Heart right ventricle (tissue), 16 donors: ENCODE results near the gene ANKFN1. TPM values are rescaled to one million over a fixed set of nuclear protein-coding genes. Genes with fewer than 3 reads are reported as not detected.

Source experiments
- ATAC-seq, 8 donors: fragments of 200-7000 bp; cut with Tn5 transposase; one replicate each; pipeline ENCODE4 v1.9.1; 2020; ENCODE audit warnings: mild to moderate bottlenecking in 8 of 8, moderate library complexity in 8 of 8, moderate number of reproducible peaks in 1 of 8
- DNase-seq, 2 donors: peaks; one replicate each; pipeline ENCODE4 v3.0.0-alpha.2; 2020
- H3K27ac ChIP-seq, 10 donors: fragments of 200-600 bp; sonication (generic) in 2 of 10; one replicate each; pipeline versions ENCODE4 v1.5.0 to v1.8.0; 2020 to 2022; ENCODE audit warnings: mild to moderate bottlenecking in 3 of 10
- H3K27me3 ChIP-seq, 7 donors: fragments of 200-600 bp; one replicate each; pipeline ENCODE4 v1.8.0; 2021 to 2022; ENCODE audit warnings: mild to moderate bottlenecking in 2 of 7
- H3K36me3 ChIP-seq, 9 donors: fragments of 200-600 bp; sonication (generic) in 1 of 9; one replicate each; pipeline versions ENCODE4 v1.5.0 to v1.8.0; 2020 to 2022; ENCODE audit warnings: mild to moderate bottlenecking in 2 of 9
- H3K4me1 ChIP-seq, 9 donors: fragments of 200-600 bp; sonication (generic) in 1 of 9; one replicate each; pipeline versions ENCODE4 v1.5.0 to v1.8.0; 2020 to 2022; ENCODE audit warnings: mild to moderate bottlenecking in 4 of 9
- H3K4me3 ChIP-seq, 10 donors: fragments of 200-600 bp; sonication (generic) in 2 of 10; one replicate each; pipeline versions ENCODE4 v1.5.0 to v1.8.0; 2020 to 2022; ENCODE audit warnings: mild to moderate bottlenecking in 7 of 10, moderate library complexity in 2 of 10
- H3K9me3 ChIP-seq, 11 donors: fragments of 200-600 bp in 10 of 11; sonication (generic) in 2 of 11; one replicate each; pipeline versions ENCODE4 v1.5.0 to v1.8.0; 2013 to 2022; ENCODE audit warnings: mild to moderate bottlenecking in 2 of 11, control low read depth in 1 of 11, moderate library complexity in 1 of 11
- CTCF ChIP-seq, 9 donors: fragments of 200-600 bp; sonication (generic) in 2 of 9; IDR thresholded peaks; one replicate each; pipeline versions ENCODE4 v1.5.0 to v1.8.0; 2021 to 2022; ENCODE audit warnings: antibody characterized with exemption in 9 of 9, mild to moderate bottlenecking in 5 of 9, moderate library complexity in 1 of 9
- WGBS, 2 donors: extraction: QIAGEN DNeasy Blood & Tissue Kit; methylation state at CpG; one replicate each; pipeline ENCODE4 v1.1.7; 2013; ENCODE audit warnings: inconsistent platforms in 1 of 2; 5-methylcytosine and 5-hydroxymethylcytosine counted together
- intact Hi-C, 10 donors: fragments of 100-400 bp; cut with DNase I; formaldehyde crosslinking; loops; one replicate each; pipeline versions ENCODE4 v1.11.1 to v1.14.2; 2022
- polyA plus RNA-seq, 2 donors: library from polyadenylated mRNA; stranded (reverse); fragments of 200-250 nt; gene quantifications; one replicate each; pipeline ENCODE4 v1.2.3, GENCODE V29; 2013
- total RNA-seq, 10 donors: library from RNA; stranded (reverse); fragmentation: NEBNext Ultra II Directional in 3 of 10; extraction: Animal tissue kit (Norgen Biotek cat#: 25700) in 3 of 10; gene quantifications; one replicate each; pipeline versions ENCODE4 v1.2.1 to v1.2.4, GENCODE V29; 2021 to 2023
- donor health status: Arrhythmogenic right ventricular cardiomyopathy.
- donor health status: ischemic (EF 13 %, LVEDD 7.1; RV severe dilation, severe dysfunction).
- donor health status: healthy with polysubstance abuse.
- donor health status: DM: no; HTN: yes; CAD: no.
- donor health status: DM: no; HTN: no; CAD: no.
- donor health status: ischemic (EF 25% LVEDD 6.9; RV normal size, moderate dysfunction).
- donor health status: ischemic (EF 25% LVEDD 5.7; RV mildly dilated, moderate dysfunction).
- donor health status: healthy.
- donor health status: DM: yes; HTN: yes; CAD: no.
- donor health status: Ischemic cardiomyopathy.
- donor health status: ischemic (EF 35%, LVEDD 5.7; RV mildly dilated, moderate dysfunction).
- donor health status: nonischemic (EF 11% LVEDD 7.7; RV severe dilation, severe dysfunction).
- donor health status: DM: yes; HTN: yes; CAD: no.
- donor health status: PGD.
- donor health status: ischemic (EF 29% LVEDD 5.4; RV normal size, mild dysfunction).
- donor health status: nonischemic (EF 23%, LVEDD 6.1; RV moderate dilation, normal function).

The ANKFN1 gene
- total and polyA plus RNA-seq, 12 donors = 0.01 to 0.38 TPM; not detected in 10

GRCh38 chr17:56130026-56130425 is 23.2 kb upstream of the ANKFN1 start:
- TF ChIP-seq CTCF (IDR thresholded peaks at IDR 0.05) = no peak
- Histone ChIP-seq H3K9me3 (no peaks in the 10 kb centered on the region), H3K4me1 (no peaks in the 10 kb centered on the region), H3K4me3 (no peak overlapping the region), H3K27me3 (peaks cover 0 to 43% (median 10%) of the 10 kb centered on the region in 7 donors), H3K36me3 (no peaks in the 10 kb centered on the region), H3K27ac (no peak overlapping the region)
- DNase-seq (no peak), ATAC-seq (no peak)
- 63 to 76% methylated on average over 9 of the region's 9 CpGs for WGBS, 2 donors
- intact Hi-C loops = no loop called here

GRCh38 chr17:56130631-56131030 is 22.6 kb upstream of the ANKFN1 start:
- WGBS, 2 donors = 83 to 93% methylated on average over 1 of the region's 1 CpG
- Histone ChIP-seq H3K4me3 (no peak overlapping the region), H3K36me3 (no peaks in the 10 kb centered on the region), H3K27ac (no peak overlapping the region), H3K27me3 (peaks cover 0 to 42% (median 8%) of the 10 kb centered on the region in 7 donors), H3K4me1 (no peaks in the 10 kb centered on the region), H3K9me3 (no peaks in the 10 kb centered on the region)
- DNase-seq (no peak), ATAC-seq (no peak)
- intact Hi-C loops = no loop called here
- no peak for TF ChIP-seq CTCF (IDR thresholded peaks at IDR 0.05)

- ATAC-seq (no peak), DNase-seq (no peak)
- H3K36me3 ChIP-seq = no peaks in the 10 kb centered on the region
- WGBS, 2 donors = 89 to 93% methylated on average over 3 of the region's 3 CpGs
- no peak for TF ChIP-seq CTCF (IDR thresholded peaks at IDR 0.05)
- peaks cover 0 to 38% (median 4%) of the 10 kb centered on the region in 7 donors for H3K27me3 ChIP-seq
- no peaks in the 10 kb centered on the region for H3K4me1 ChIP-seq
- H3K9me3 ChIP-seq = no peaks in the 10 kb centered on the region
- intact Hi-C loops = no loop called here
- no peak overlapping the region for H3K27ac ChIP-seq
- H3K4me3 ChIP-seq = no peak overlapping the region
Measured at GRCh38 chr17:56131431-56131830, 21.8 kb upstream of the ANKFN1 start.

GRCh38 chr17:56136301-56136700 is 17.0 kb upstream of the ANKFN1 start:
- 40 to 59% methylated on average over 1 of the region's 1 CpG for WGBS, 2 donors
- Histone ChIP-seq H3K4me3 (no peak overlapping the region), H3K27ac (no peak overlapping the region), H3K36me3 (no peaks in the 10 kb centered on the region), H3K9me3 (no peaks in the 10 kb centered on the region), H3K27me3 (peaks cover 0 to 24% (median 0%) of the 10 kb centered on the region in 7 donors), H3K4me1 (no peaks in the 10 kb centered on the region)
- intact Hi-C loops = no loop called here
- TF ChIP-seq CTCF (IDR thresholded peaks at IDR 0.05) = no peak
- DNase-seq (no peak), ATAC-seq (no peak)
